OCI-M2 (cell line): ENCODE results near the gene IL21.
A peak's percentile ranks its signal among the peaks of the same experiment; 100 is the strongest.
"Not testable (repeated sequence)": the region's sequence is repeated elsewhere in the genome, so short reads cannot be mapped to it uniquely, and the experiment has no call there.

Experiments used
- DNase-seq: peaks from one replicate; lab custom pipeline; 2025; ENCODE audit not compliant: unreplicated experiment; lab: John Stamatoyannopoulos, UW

The IL21 gene

DNA sequence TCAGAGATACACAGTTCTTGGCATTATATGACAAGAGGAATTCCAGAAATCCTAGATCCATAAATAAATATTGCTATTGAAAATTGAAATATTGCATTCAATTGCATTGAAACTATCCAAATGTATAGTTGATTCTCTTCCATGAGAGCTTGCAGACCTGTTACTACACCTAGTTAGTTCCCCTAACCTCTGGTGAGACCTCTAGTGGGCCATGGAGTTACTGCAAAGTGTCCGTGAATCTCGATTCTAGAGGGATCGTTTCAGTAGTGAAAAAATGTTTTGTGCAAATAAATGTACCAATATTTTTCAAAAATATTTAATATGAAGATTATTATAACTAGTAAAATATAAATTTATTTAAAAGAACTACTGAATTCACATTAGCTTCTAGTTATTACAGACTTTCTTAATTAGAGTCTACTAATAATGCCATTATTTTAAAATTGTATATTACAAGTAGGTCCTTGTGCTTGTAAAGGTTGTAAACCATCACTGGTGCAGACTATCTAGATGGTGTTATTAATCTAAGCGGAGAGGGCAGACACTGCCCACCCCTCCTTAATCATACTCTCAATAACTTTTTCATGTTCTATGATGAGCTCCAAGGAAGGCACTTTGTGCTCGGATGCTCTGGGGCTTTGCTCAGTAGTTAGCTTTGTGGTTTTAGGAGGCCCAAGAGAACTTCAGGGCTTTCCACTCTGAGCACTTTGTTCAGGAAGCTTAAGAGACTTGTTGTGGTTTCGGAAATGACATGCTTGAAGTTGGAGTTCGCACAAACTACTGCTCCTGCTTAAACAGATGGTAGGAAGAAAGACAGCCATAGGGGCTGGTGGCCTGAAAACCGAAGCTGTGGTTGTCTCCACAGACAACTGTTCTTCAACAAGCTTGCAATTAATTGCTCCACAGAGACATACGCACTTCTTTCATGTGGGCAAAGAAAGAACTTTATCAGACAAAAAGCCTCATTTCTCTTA is 42.8 kb downstream of the IL21 start:
- peak; percentile 27 for DNase-seq

- DNase-seq, result no peak
Observed at GRCh38 chr4:122577189-122577553, 43.7 kb downstream of the IL21 start.

DNA sequence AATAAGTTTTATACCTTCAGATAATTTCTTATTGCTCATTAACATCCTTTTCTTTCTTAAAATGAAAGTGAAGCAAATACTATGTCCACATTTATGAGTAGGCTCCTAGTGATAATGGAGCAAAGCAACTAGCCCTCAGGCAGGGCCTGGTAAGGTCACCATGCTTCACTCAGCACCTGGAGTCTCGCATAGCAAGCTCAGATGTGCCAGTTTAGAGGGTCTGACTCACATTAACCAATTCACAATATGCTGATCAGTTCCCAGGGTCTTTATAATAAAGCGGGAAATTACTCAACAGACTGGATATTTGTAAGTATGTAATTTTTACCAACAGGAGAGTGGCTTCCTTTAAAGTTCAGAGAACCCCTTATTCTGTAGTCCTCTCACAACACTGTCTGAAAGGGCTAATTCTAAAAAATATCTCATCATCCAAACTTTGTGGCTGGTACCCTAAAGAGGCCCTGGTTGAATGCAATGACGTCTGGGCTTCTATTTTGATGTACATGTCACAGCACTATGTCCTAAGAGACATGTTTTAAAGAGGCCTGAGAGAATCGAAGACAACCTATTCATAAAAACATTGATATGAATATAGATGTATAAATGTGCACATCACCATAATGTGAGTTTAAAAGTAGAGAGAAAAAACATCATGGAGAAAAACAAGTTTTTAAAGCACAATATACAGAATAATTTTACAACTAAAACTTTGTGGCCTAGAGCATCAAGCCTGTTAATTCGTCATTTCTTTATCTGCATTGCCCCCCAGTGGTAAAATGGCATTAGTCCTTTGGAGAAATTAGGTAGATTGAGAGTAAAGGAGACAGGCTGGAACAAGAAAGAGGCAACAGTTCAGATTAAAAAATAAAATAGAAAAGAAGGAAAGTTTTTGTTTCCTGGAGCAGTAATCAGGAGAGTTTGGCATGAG is 44.3 kb downstream of the IL21 start:
- peak; percentile 43 for DNase-seq

DNA sequence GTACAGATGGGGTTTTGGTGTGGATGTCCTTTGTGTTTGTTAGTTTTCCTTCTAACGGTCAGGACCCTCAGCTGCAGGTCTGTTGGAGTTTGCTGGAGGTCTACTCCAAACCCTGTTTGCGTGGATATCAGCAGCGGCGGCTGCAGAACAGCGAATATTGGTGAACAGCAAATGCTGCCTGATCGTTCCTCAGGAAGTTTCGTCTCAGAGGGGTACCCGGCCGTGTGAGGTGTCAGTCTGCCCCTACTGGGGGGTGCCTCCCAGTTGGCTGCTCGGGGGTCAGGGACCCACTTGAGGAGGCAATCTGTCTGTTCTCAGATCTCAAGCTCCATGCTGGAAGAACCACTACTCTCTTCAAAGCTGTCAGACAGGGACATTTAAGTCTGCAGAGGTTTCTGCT is 46.5 kb downstream of the IL21 start:
- not testable (repeated sequence) for DNase-seq

GRCh38 chr4:122562449-122562848 is 58.4 kb downstream of the IL21 start:
- DNase-seq, result no peak
